HG03280 (cell line): ENCODE data around the gene MYO5A.
"Not testable (repeated sequence)": the region's sequence is repeated elsewhere in the genome, so short reads cannot be mapped to it uniquely, and the experiment has no call there.

ENCODE experiments used
- ATAC-seq: cut with Tn5 transposase; IDR thresholded peaks from one replicate; pipeline ENCODE4 v1.9.1; 2021; ENCODE audit warnings: mild to moderate bottlenecking, moderate library complexity; ENCODE audit not compliant: unreplicated experiment

MYO5A gene

GRCh38 chr15:52528564-52529340 is at the start of gene MYO5A:
MYO5A (minus strand) TSS chr15:52528880; CDS start chr15:52528806, 74 bp downstream.
- peak; percentile 85 for ATAC-seq

GRCh38 chr15:52576692-52577091 is 48.0 kb upstream of the MYO5A start:
- ATAC-seq, result no peak

GRCh38 chr15:52575573-52575972 is 46.9 kb upstream of the MYO5A start:
- not testable (repeated sequence) for ATAC-seq

GRCh38 chr15:52575072-52575471 is 46.4 kb upstream of the MYO5A start:
- ATAC-seq, result no peak

GRCh38 chr15:52574623-52575022 is 45.9 kb upstream of the MYO5A start:
- ATAC-seq, result not testable (repeated sequence)

- peak; percentile 66 for ATAC-seq
Measured at GRCh38 chr15:52568601-52569585, 40.2 kb upstream of the MYO5A start, which contains the start of gene ARPP19. ARPP19 (minus strand) TSS chr15:52569030; CDS start chr15:52568892, 138 bp downstream.

- peak; percentile 9 for ATAC-seq
Measured at GRCh38 chr15:52567871-52568600, 39.4 kb upstream of the MYO5A start.

- ATAC-seq, result no peak
Measured at GRCh38 chr15:52566889-52567288, 38.2 kb upstream of the MYO5A start.

- ATAC-seq, result peak; percentile 43
Measured at GRCh38 chr15:52565417-52566358, 37.0 kb upstream of the MYO5A start.

- ATAC-seq, result no peak
Measured at GRCh38 chr15:52563501-52564060, 34.9 kb upstream of the MYO5A start.

GRCh38 chr15:52559575-52559974 is 30.9 kb upstream of the MYO5A start:
- no peak for ATAC-seq

- ATAC-seq, result no peak
Measured at GRCh38 chr15:52559022-52559421, 30.3 kb upstream of the MYO5A start.

- ATAC-seq, result peak; percentile 78
Measured at GRCh38 chr15:52558196-52558595, 29.5 kb upstream of the MYO5A start.

GRCh38 chr15:52557274-52557641 is 28.6 kb upstream of the MYO5A start:
- no peak for ATAC-seq

GRCh38 chr15:52556524-52557273 is 28.0 kb upstream of the MYO5A start:
- ATAC-seq, result no peak

- ATAC-seq, result no peak
Measured at GRCh38 chr15:52552303-52552702, 23.6 kb upstream of the MYO5A start.

GRCh38 chr15:52551762-52552161 is 23.1 kb upstream of the MYO5A start:
- ATAC-seq, result no peak

GRCh38 chr15:52551186-52551585 is 22.5 kb upstream of the MYO5A start:
- ATAC-seq, result not testable (repeated sequence)
